HepG2 (cell line): Measurements from ENCODE around the gene TVP23A. TPM values are rescaled to one million over a fixed set of nuclear protein-coding genes. Genes with fewer than 3 reads are reported as not detected.
A peak's percentile ranks its signal among the peaks of the same experiment; 100 is the strongest.

Source experiments
- HHEX ChIP-seq: IDR thresholded peaks from 2 replicates; pipeline ENCODE4 v1.6.1; 2016; ENCODE audit warnings: control low read depth
- RAD51 ChIP-seq: fragments of 450-650 bp; IDR thresholded peaks from 2 replicates; pipeline ENCODE4 v1.6.1; 2016; ENCODE audit warnings: borderline replicate concordance
- SAP130 ChIP-seq: IDR thresholded peaks from 2 replicates; pipeline ENCODE4 v1.6.1; 2016; ENCODE audit warnings: low read depth
- ZNF775 ChIP-seq: sonication (generic); formaldehyde crosslinking; IDR thresholded peaks from 2 replicates; pipeline ENCODE4 v1.4.0; 2020; ENCODE audit warnings: missing genetic modification reagents, mild to moderate bottlenecking, moderate library complexity, borderline replicate concordance
- polyA plus RNA-seq, 8 experiments: library from polyadenylated mRNA; depleted of rRNA in 3 of 8; stranded (reverse) in 7 of 8; unstranded in 1 of 8; fragments of >200 nt; fragmentation: Illumina TruSeq in 4 of 8; extraction: Trizol in 4 of 8; gene quantifications; 2 replicates each; pipeline versions ENCODE4 v1.2.1 to v1.2.3, GENCODE V29; 2011 to 2016; ENCODE audit warnings: low read depth in 4 of 8, missing spikeins in 1 of 8, mixed read lengths in 1 of 8; ENCODE audit not compliant: insufficient read depth in 1 of 8
- small RNA-seq, 3 experiments: library from RNA; depleted of rRNA; stranded (forward); fragments of <200 nt; gene quantifications; one replicate each; pipeline ENCODE3, GENCODE V24; 2012; ENCODE audit warnings: low read depth in 2 of 3, low replicate concordance in 1 of 3; ENCODE audit not compliant: insufficient read length in 3 of 3, insufficient read depth in 2 of 3
- total RNA-seq, 5 experiments: library from RNA; depleted of rRNA; stranded (reverse); fragments of >200 nt; fragmentation: Illumina TruSeq; extraction: Trizol; gene quantifications; 2 replicates each; pipeline ENCODE4 v1.2.3, GENCODE V29; 2016; ENCODE audit warnings: low read depth in 1 of 5
- TF ChIP-seq, protein P1 (sequence below), 2 experiments: sonication (generic) in 1 of 2; formaldehyde crosslinking in 1 of 2; IDR thresholded peaks; 2 replicates each; pipeline versions ENCODE4 v1.4.0 to v1.6.1; 2016 to 2020; ENCODE audit warnings: borderline replicate concordance in 1 of 2, low read depth in 1 of 2, mild to moderate bottlenecking in 1 of 2, missing genetic modification reagents in 1 of 2

Gene TVP23A
- total and polyA plus RNA-seq, 2 of the 13 experiments (the other 11 are each of a cell fraction or from before 2014, with no cell fraction given) = not detected

DNA sequence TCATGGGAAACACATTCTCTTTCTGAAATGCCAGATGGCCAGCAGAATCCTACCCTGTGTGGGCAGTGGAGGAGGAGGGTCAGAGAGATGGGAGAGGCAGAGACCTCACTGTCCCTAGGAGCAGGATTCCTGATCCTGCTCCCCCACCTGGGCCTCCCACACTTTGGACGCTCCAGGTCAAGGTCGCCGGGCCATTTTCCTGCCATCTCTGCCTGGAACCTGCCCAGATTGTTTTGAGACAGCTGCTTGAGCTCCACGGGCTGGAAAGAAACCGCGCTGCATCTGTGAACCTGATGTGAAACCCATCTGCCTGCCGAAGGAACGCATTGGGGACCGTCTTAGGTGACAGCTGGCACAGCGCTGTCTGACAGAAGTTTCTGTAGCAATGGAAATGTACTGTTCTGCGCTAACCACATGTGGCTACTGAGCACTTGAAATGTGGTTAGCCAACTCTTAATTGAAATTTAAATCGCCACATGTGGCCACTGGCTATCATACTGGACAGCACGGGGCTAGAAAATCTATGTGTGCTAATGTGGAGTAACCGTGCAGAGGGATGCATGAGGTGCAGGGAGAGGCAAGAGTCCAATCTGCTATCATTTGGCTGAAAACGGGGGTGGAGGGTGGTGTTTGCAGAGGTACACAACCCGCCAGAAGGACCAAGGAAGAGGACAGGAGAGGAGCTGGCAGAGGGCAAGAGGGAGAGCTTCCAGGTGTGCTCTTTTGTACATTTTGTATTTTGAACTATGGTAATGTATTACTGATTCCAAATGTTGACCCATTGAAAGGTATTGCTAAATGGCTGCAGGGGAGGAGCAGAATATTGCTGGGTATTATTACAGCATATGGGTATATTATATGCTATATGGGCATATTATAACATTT is 90.3 kb downstream of the TVP23A start (continued):
- TF ChIP-seq, protein P1, sequence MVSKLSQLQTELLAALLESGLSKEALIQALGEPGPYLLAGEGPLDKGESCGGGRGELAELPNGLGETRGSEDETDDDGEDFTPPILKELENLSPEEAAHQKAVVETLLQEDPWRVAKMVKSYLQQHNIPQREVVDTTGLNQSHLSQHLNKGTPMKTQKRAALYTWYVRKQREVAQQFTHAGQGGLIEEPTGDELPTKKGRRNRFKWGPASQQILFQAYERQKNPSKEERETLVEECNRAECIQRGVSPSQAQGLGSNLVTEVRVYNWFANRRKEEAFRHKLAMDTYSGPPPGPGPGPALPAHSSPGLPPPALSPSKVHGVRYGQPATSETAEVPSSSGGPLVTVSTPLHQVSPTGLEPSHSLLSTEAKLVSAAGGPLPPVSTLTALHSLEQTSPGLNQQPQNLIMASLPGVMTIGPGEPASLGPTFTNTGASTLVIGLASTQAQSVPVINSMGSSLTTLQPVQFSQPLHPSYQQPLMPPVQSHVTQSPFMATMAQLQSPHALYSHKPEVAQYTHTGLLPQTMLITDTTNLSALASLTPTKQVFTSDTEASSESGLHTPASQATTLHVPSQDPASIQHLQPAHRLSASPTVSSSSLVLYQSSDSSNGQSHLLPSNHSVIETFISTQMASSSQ (IDR thresholded peaks at IDR 0.05; ENCODE audit: low read depth) = 0 out of 2 replicates have a peak, but pooled peaks have one; percentile 33
- TF ChIP-seq, protein P1 (CRISPR knock-in tag; IDR thresholded peaks at IDR 0.05; ENCODE audit: borderline replicate concordance) = peak; percentile 44; the same call in 1 of the 2 replicates
- no peak for TF ChIP-seq HHEX
- peak; percentile 68 for TF ChIP-seq SAP130 (CRISPR knock-in tag)
- TF ChIP-seq ZNF775 (CRISPR knock-in tag) = no peak
- no peak for TF ChIP-seq RAD51

Small RNA genes lying within 50 kb of the gene (small RNA-seq; reads per million reads assigned to genes)
- gene MTND4LP24 = 0 reads per million in 3 experiments
- gene MTND6P33 = 0 reads per million in 3 experiments

Other genes with a start within 250 kb of the TVP23A start
- 13.4 and 24.6 TPM in 2 replicates for gene EMP2, start 238.2 kb downstream of the TVP23A start, total RNA-seq (2016; rRNA removed; fragmentation: Illumina TruSeq; extraction: Trizol)
- gene EMP2, start 238.2 kb downstream of the TVP23A start, polyA plus RNA-seq (2011; rRNA removed) = 84.4 and 91.2 TPM in 2 replicates
- gene TEKT5, start 123.9 kb downstream of the TVP23A start, total RNA-seq (2016; rRNA removed; fragmentation: Illumina TruSeq; extraction: Trizol) = not detected in 2 replicates
- 0.16 and 0.25 TPM in 2 replicates for gene TEKT5, start 123.9 kb downstream of the TVP23A start, polyA plus RNA-seq (2011; rRNA removed)
- 70.4 and 85.8 TPM in 2 replicates for gene NUBP1, start 75.0 kb downstream of the TVP23A start, total RNA-seq (2016; rRNA removed; fragmentation: Illumina TruSeq; extraction: Trizol)
- gene NUBP1, start 75.0 kb downstream of the TVP23A start, polyA plus RNA-seq (2011; rRNA removed) = 53.5 and 53.9 TPM in 2 replicates
- gene CIITA, start 58.4 kb upstream of the TVP23A start, total RNA-seq (2016; rRNA removed; fragmentation: Illumina TruSeq; extraction: Trizol) = 0.09 and 0.11 TPM in 2 replicates
- gene CIITA, start 58.4 kb upstream of the TVP23A start, polyA plus RNA-seq (2011; rRNA removed) = 0.05 and 0.08 TPM in 2 replicates
- 57.9 and 70.4 TPM in 2 replicates for gene DEXI, start 123.7 kb upstream of the TVP23A start, total RNA-seq (2016; rRNA removed; fragmentation: Illumina TruSeq; extraction: Trizol)
- 51.5 and 54.4 TPM in 2 replicates for gene DEXI, start 123.7 kb upstream of the TVP23A start, polyA plus RNA-seq (2011; rRNA removed)
- 10.3 and 13.6 TPM in 2 replicates for gene CLEC16A, start 125.8 kb upstream of the TVP23A start, total RNA-seq (2016; rRNA removed; fragmentation: Illumina TruSeq; extraction: Trizol)
- 8.5 and 9.5 TPM in 2 replicates for gene CLEC16A, start 125.8 kb upstream of the TVP23A start, polyA plus RNA-seq (2011; rRNA removed)